Ovary (tissue), 10 donors: ENCODE measurements around the gene SPIN4. TPM values are rescaled to one million over a fixed set of nuclear protein-coding genes. Genes with fewer than 3 reads are reported as not detected.
"Not testable (repeated sequence)": the region's sequence is repeated elsewhere in the genome, so short reads cannot be mapped to it uniquely, and the experiment has no call there.

ENCODE experiments used
- DNase-seq, 5 donors: peaks; one replicate each; pipeline ENCODE4 v3.0.0-alpha.2; 2019 to 2020
- H3K27ac ChIP-seq, 2 donors: fragments of 200-600 bp; one replicate each; pipeline versions ENCODE4 v1.5.1 to v1.8.0; 2019 to 2022
- H3K27me3 ChIP-seq: fragments of 200-600 bp; one replicate; pipeline ENCODE4 v1.8.0; 2022
- H3K36me3 ChIP-seq: fragments of 200-600 bp; sonication (generic); one replicate; pipeline ENCODE4 v1.5.1; 2019
- H3K4me1 ChIP-seq: one replicate; pipeline ENCODE4 v1.8.1; 2013; ENCODE audit warnings: mild to moderate bottlenecking, moderate library complexity; ENCODE audit not compliant: insufficient read depth
- H3K4me3 ChIP-seq: fragments of 200-600 bp; sonication (generic); one replicate; pipeline ENCODE4 v1.5.1; 2017
- H3K9me3 ChIP-seq, 2 donors: fragments of 200-600 bp in 1 of 2; sonication (generic) in 1 of 2; one replicate each; pipeline versions ENCODE4 v1.5.1 to v1.8.1; 2013 to 2019; ENCODE audit warnings: mild to moderate bottlenecking in 1 of 2, moderate library complexity in 1 of 2
- EP300 ChIP-seq: sonication (generic); formaldehyde crosslinking; IDR thresholded peaks from one replicate; pipeline ENCODE4 v1.6.1; 2017; ENCODE audit warnings: antibody characterized with exemption
- POLR2A ChIP-seq: fragments of 450-650 bp; IDR thresholded peaks from one replicate; pipeline ENCODE4 v1.6.1; 2017; ENCODE audit warnings: antibody characterized with exemption, mild to moderate bottlenecking, moderate library complexity
- WGBS, 3 donors: extraction: QIAGEN DNeasy Blood & Tissue Kit in 1 of 3; methylation state at CpG; one replicate each; pipeline versions ENCODE4 v1.1.5 to v1.1.7; 2013 to 2017; 5-methylcytosine and 5-hydroxymethylcytosine counted together
- intact Hi-C, 4 donors: fragments of 100-400 bp; cut with DNase I; formaldehyde crosslinking; loops; one replicate each; pipeline versions ENCODE4 v1.11.0 to v1.15.1; 2022 to 2023
- long read RNA-seq, 3 donors: library from polyadenylated mRNA in 2 of 3; unstranded in 2 of 3; transcript quantifications; one replicate each; pipeline ENCODE4 v2.0.0 and lab custom pipeline, GENCODE V29; 2021 to 2026
- polyA plus RNA-seq, 2 donors: library from polyadenylated mRNA; stranded (reverse); fragments of 200-250 nt in 1 of 2; fragments of 350-450 nt in 1 of 2; fragmentation: Illumina TruSeq in 1 of 2; extraction: RNeasy Lipid Tissue Mini Kit (QIAGEN cat#74804) in 1 of 2; gene quantifications; one replicate each; pipeline ENCODE4 v1.2.3, GENCODE V29; 2013 to 2014
- total RNA-seq, 7 donors: library from RNA; depleted of rRNA in 2 of 7; stranded (reverse); fragments of >200 nt in 2 of 7; fragmentation: NEBNext Ultra II Directional in 3 of 7; extraction: Animal tissue kit (Norgen Biotek cat#: 25700) in 3 of 7; gene quantifications; one replicate each; pipeline versions ENCODE4 v1.1.0 to v1.2.4, GENCODE V29; 2016 to 2023
- TF ChIP-seq, protein P1 (sequence below), 3 donors: fragments of 450-650 bp in 2 of 3; fragments of 200-600 bp in 1 of 3; IDR thresholded peaks; one replicate each; pipeline versions ENCODE4 v1.5.1 to v1.8.0; 2016 to 2022; ENCODE audit warnings: antibody characterized with exemption in 3 of 3, mild to moderate bottlenecking in 1 of 3
- donor health status: DM: no; HTN: no; CAD: no; lungs with moderate emphysema.
- donor health status: DM: no; HTN: no; CAD: no.
- donor health status: Bipolar disorder and iron deficiency.
- donor health status: DM: yes; HTN: yes; CAD: no.
- donor health status: DM: no; HTN: no; CAD: no.
- donor health status: DM: yes; HTN: yes; CAD: no.

Gene SPIN4
- total RNA-seq = 1 to 10 TPM; 2.3 to 6.3 (median 4.5) TPM
- 1 to 10 TPM; 2.6 to 3.8 TPM for polyA plus RNA-seq
- long read RNA-seq, donor 1 = 0 reads
- long read RNA-seq, donor 2, full-length matches to known transcripts = 11 of 11 reads
- long read RNA-seq, donor 2, partial matches to known transcripts = 0 of 11 reads
- long read RNA-seq, donor 2, other reads (novel, unspliced or antisense) = 0 of 11 reads
- long read RNA-seq, donor 3, full-length matches to known transcripts = 4 of 4 reads
- long read RNA-seq, donor 3, partial matches to known transcripts = 0 of 4 reads
- long read RNA-seq, donor 3, other reads (novel, unspliced or antisense) = 0 of 4 reads

DNA sequence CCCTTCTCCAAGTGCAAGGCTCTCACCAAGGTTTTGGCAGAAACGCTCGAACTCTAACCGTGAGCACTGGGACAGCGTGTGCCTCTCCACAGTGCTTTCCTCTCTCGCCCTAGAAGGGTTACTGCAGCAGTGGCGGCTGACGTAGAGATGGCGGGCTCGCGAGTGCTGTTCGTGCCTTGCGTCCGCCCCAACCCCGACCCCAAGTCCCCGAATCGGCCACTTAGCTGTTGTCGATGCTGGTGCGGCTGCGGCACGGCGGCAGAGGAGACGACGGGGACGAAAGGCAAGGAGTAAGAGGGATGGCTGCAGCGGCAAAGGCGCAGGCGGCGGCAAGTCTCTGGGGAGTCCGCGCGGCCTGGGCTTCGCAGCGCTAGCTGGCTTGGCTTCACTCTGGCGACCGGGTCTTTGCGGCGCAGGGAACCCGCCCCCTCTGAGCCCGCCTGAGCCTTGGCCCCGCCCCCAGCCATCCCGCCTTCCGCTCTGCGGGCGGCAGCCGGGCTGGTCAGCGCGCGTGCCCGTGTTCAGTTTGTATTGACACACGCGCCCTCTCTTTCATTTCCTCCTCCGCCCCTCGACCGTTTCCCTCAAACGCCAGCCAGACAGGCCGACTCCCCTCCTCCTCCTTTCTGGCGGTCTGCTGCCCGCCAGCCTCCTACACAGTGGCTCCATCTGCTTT, at the start of gene SPIN4:
TSS of gene SPIN4 (minus strand) at position 392 of the 676 bp plus-strand sequence. CDS start 513 bp downstream, outside the sequence.
- no peaks in the 10 kb centered on the region for H3K27me3 ChIP-seq
- intact Hi-C loops = no loop called here
- WGBS, 3 donors = 25 to 30% (median 28%) methylated on average over 56 to 58 of the region's 58 CpGs

DNA sequence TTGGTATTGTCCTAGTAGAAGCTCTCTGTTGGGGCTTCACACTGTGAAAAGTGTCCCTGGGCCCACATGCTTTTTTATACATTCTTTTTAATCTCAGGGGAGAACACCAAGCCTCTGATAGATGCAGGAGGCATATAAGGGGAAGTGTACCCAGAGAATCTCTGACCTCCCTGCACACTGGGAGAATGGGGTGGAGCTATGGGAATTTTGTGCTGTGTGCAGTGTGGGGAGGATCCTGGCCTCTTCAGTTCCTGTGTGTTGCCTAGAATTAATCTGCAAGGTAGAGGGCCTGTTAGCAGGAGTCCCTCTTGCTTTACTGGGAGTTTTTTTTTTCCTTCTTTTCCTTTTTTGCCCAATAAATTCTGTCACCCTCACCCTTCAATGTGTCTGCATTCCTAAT, 49.2 kb upstream of the SPIN4 start:
- Histone ChIP-seq H3K27ac (no peak overlapping the region), H3K36me3 (no peaks in the 10 kb centered on the region), H3K27me3 (no peaks in the 10 kb centered on the region), H3K9me3 (no peaks in the 10 kb centered on the region), H3K4me1 (no peaks in the 10 kb centered on the region), H3K4me3 (no peak overlapping the region)
- DNase-seq = no peak
- intact Hi-C loops = no loop called here
- TF ChIP-seq, protein P1, sequence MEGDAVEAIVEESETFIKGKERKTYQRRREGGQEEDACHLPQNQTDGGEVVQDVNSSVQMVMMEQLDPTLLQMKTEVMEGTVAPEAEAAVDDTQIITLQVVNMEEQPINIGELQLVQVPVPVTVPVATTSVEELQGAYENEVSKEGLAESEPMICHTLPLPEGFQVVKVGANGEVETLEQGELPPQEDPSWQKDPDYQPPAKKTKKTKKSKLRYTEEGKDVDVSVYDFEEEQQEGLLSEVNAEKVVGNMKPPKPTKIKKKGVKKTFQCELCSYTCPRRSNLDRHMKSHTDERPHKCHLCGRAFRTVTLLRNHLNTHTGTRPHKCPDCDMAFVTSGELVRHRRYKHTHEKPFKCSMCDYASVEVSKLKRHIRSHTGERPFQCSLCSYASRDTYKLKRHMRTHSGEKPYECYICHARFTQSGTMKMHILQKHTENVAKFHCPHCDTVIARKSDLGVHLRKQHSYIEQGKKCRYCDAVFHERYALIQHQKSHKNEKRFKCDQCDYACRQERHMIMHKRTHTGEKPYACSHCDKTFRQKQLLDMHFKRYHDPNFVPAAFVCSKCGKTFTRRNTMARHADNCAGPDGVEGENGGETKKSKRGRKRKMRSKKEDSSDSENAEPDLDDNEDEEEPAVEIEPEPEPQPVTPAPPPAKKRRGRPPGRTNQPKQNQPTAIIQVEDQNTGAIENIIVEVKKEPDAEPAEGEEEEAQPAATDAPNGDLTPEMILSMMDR (IDR thresholded peaks at IDR 0.05) = no peak
- TF ChIP-seq POLR2A = no peak
- TF ChIP-seq EP300 = no peak

More for the DNA sequence above, at the start of gene SPIN4:
- H3K27ac ChIP-seq = peak within 1 kb of the TSS in 1 of 2 donors; percentile 39
- H3K4me1 ChIP-seq = no peaks in the 10 kb centered on the region
- peak; percentile 81 to 88 (median 85) for DNase-seq
- no peaks in the 10 kb centered on the region for H3K36me3 ChIP-seq
- no peaks in the 10 kb centered on the region for H3K9me3 ChIP-seq
- H3K4me3 ChIP-seq = peak within 1 kb of the TSS; percentile 53
- no peak for TF ChIP-seq EP300
- TF ChIP-seq, protein P1 (IDR thresholded peaks at IDR 0.05) = no peak
- TF ChIP-seq POLR2A = no peak

DNA sequence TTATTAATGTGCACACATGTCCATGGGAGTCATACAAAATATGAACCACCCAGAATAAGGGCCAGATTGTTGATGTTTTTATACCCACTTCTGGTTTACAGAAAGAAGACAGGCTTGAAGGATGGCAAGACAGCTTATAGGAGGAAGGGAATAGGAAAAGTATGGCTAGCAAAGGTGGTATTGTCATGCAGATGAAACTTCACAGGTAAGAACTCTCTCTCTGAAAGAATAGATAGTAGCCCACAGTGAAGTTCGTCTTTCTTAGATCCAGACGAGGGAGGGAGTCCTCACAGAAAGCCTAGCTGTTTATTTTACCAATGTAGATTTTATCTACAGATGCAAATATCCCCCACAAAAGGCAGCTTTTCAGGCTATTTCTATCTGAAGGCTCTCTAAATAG, 43.7 kb upstream of the SPIN4 start:
- Histone ChIP-seq H3K4me3 (no peak overlapping the region), H3K27ac (no peak overlapping the region), H3K27me3 (no peaks in the 10 kb centered on the region), H3K4me1 (no peaks in the 10 kb centered on the region), H3K9me3 (no peaks in the 10 kb centered on the region), H3K36me3 (no peaks in the 10 kb centered on the region)
- intact Hi-C loops = no loop called here
- DNase-seq = no peak
- TF ChIP-seq POLR2A (no peak), EP300 (no peak)
- TF ChIP-seq, protein P1 (IDR thresholded peaks at IDR 0.05) = no peak
- 49 to 60% (median 58%) methylated on average over 2 of the region's 2 CpGs for WGBS, 3 donors

DNA sequence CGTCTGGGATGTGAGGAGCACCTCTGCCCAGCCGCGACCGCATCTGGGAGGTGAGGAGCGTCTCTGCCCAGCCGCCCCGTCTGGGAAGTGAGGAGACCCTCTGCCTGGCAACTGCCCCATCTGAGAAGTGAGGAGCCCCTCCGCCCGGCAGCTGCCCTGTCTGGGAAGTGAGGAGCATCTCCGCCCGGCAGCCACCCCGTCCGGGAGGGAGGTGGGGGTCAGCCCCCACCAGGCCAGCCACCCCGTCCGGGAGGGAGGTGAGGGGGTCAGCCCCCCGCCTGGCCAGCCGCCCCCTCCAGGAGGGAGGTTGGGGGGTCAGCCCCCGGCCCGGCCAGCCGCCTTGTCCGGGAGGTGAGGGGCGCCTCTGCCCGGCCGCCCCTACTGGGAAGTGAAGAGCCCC, 42.0 kb upstream of the SPIN4 start:
- DNase-seq = peak in 1 of 5 donors; percentile 12
- H3K36me3 ChIP-seq, intact Hi-C loops, H3K4me3 ChIP-seq, H3K9me3 ChIP-seq, H3K27me3 ChIP-seq, H3K4me1 ChIP-seq, H3K27ac ChIP-seq: not testable (repeated sequence)
- WGBS, 3 donors = 94 to 97% (median 96%) methylated on average over 13 to 24 of the region's 24 CpGs

GRCh38 chrX:63387411-63387810, 36.3 kb upstream of the SPIN4 start:
- Histone ChIP-seq H3K27me3 (no peaks in the 10 kb centered on the region), H3K9me3 (no peaks in the 10 kb centered on the region), H3K27ac (no peak overlapping the region), H3K36me3 (no peaks in the 10 kb centered on the region), H3K4me1 (no peaks in the 10 kb centered on the region), H3K4me3 (no peak overlapping the region)
- intact Hi-C loops = no loop called here
- DNase-seq = no peak
- 67 to 70% (median 68%) methylated on average over 3 of the region's 3 CpGs for WGBS, 3 donors
- TF ChIP-seq, protein P1 (IDR thresholded peaks at IDR 0.05) = no peak
- no peak for TF ChIP-seq POLR2A
- TF ChIP-seq EP300 = no peak

GRCh38 chrX:63384263-63384662, 33.1 kb upstream of the SPIN4 start:
- H3K4me3 ChIP-seq, H3K4me1 ChIP-seq, H3K36me3 ChIP-seq, H3K27ac ChIP-seq, H3K9me3 ChIP-seq, H3K27me3 ChIP-seq, intact Hi-C loops, DNase-seq: not testable (repeated sequence)

DNA sequence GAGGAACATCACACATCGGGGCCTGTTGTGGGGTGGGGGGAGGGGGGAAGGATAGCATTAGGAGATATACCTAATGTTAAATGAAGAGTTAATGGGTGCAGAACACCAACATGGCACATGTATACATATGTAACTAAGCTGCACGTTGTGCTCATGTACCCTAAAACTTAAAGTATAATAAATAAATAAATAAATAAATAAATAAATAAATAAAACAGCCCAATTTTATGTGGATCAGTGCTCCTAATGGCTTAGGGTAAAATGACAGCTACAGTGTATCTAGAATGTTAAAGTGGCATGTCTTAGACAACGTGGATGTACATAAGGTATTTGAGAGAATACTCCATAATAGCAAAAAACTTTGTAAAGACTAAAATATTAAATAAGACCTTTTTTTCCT, 21.9 kb upstream of the SPIN4 start:
- H3K27ac ChIP-seq, H3K36me3 ChIP-seq, intact Hi-C loops, H3K4me3 ChIP-seq, DNase-seq, H3K27me3 ChIP-seq, H3K9me3 ChIP-seq, H3K4me1 ChIP-seq: not testable (repeated sequence)
- WGBS, 3 donors = 88 to 95% (median 93%) methylated on average over 3 of the region's 3 CpGs
